ENCODE measurements around the gene ATP6V0C. TPM values are rescaled to one million over a fixed set of nuclear protein-coding genes. Genes with fewer than 3 reads are reported as not detected.

ATP6V0C gene
- total and polyA plus RNA-seq, 2 donors from 2014 or later: 303 to 520 TPM

DNA sequence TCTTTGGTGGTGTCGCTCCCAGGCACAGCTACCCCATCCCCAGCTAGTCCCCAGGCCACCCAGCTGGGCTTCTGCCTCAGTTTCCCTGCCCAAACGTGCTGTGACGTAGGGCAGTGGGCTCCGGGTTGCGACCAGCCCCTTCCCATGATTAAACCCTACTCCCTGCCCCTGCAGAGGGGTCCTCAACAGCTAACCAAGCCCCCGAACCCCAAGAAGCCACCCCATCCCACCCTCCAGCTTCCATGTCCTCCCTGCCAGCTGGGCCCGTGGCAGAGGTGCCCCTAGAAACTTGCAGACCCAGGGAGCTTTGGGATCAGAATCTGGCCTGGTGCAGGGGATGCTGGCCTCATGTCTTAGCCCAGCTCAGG is 43.5 kb upstream of the ATP6V0C start:
- Histone ChIP-seq H3K36me3 (ENCODE audit: control insufficient read depth in 2 of 3, insufficient read depth in 3 of 3, low read length in 3 of 3) (no peaks in the 10 kb centered on the region), H3K9me3 (ENCODE audit: control insufficient read depth in 2 of 3, insufficient read depth in 1 of 3, low read length in 3 of 3) (no peaks in the 10 kb centered on the region), H3K27me3 (ENCODE audit: control insufficient read depth, insufficient read depth, low read length) (no peaks in the 10 kb centered on the region), H3K4me1 (ENCODE audit: control insufficient read depth in 2 of 3, insufficient read depth in 2 of 3, low read depth in 1 of 3, low read length in 3 of 3) (peaks cover 0 to 30% (median 0%) of the 10 kb centered on the region in 3 donors), H3K4me3 (ENCODE audit: low read length in 3 of 3) (no peak overlapping the region), H3K9ac (ENCODE audit: low read length in 3 of 3) (no peak overlapping the region), H3K27ac (ENCODE audit: low read depth in 2 of 2, low read length in 2 of 2) (no peak overlapping the region)
- intact Hi-C loops (cut with DNase I): no loop called here
- TF ChIP-seq, protein P1, sequence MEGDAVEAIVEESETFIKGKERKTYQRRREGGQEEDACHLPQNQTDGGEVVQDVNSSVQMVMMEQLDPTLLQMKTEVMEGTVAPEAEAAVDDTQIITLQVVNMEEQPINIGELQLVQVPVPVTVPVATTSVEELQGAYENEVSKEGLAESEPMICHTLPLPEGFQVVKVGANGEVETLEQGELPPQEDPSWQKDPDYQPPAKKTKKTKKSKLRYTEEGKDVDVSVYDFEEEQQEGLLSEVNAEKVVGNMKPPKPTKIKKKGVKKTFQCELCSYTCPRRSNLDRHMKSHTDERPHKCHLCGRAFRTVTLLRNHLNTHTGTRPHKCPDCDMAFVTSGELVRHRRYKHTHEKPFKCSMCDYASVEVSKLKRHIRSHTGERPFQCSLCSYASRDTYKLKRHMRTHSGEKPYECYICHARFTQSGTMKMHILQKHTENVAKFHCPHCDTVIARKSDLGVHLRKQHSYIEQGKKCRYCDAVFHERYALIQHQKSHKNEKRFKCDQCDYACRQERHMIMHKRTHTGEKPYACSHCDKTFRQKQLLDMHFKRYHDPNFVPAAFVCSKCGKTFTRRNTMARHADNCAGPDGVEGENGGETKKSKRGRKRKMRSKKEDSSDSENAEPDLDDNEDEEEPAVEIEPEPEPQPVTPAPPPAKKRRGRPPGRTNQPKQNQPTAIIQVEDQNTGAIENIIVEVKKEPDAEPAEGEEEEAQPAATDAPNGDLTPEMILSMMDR (IDR thresholded peaks at IDR 0.05; ENCODE audit: borderline replicate concordance, extremely low read depth, insufficient read depth): no peak
- DNase-seq: no peak
- no peak for FAIRE-seq

DNA sequence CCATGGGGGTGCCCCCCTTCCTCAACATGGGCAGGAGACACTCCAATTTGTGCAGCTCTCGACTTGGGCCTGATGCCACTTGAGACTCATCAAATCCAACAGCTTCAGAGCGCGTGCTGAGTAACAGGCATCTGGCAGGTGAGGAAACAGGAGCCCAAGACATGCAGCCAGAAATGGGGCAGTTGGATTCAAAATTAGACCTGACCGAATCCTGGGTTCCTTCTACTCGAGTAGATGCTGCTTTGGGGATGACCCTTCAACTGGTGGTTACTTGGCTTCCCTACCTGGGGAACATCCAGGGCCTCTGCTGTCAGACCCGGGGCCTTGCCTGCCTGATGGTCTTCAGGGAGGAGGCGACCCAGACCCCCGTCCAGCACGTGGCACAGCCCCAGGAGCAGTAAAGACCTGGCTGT is 43.1 kb upstream of the ATP6V0C start:
- H3K27me3 ChIP-seq (ENCODE audit: control insufficient read depth, insufficient read depth, low read length): no peaks in the 10 kb centered on the region
- H3K36me3 ChIP-seq (ENCODE audit: control insufficient read depth in 2 of 3, insufficient read depth in 3 of 3, low read length in 3 of 3): no peaks in the 10 kb centered on the region
- no peak overlapping the region for H3K27ac ChIP-seq (ENCODE audit: low read depth in 2 of 2, low read length in 2 of 2)
- no peaks in the 10 kb centered on the region for H3K9me3 ChIP-seq (ENCODE audit: control insufficient read depth in 2 of 3, insufficient read depth in 1 of 3, low read length in 3 of 3)
- FAIRE-seq (no peak), DNase-seq (no peak)
- peaks cover 0 to 31% (median 0%) of the 10 kb centered on the region in 3 donors for H3K4me1 ChIP-seq (ENCODE audit: control insufficient read depth in 2 of 3, insufficient read depth in 2 of 3, low read depth in 1 of 3, low read length in 3 of 3)
- H3K4me3 ChIP-seq (ENCODE audit: low read length in 3 of 3): no peak overlapping the region
- TF ChIP-seq, protein P1 (IDR thresholded peaks at IDR 0.05; ENCODE audit: borderline replicate concordance, extremely low read depth, insufficient read depth): no peak
- no peak overlapping the region for H3K9ac ChIP-seq (ENCODE audit: low read length in 3 of 3)
- intact Hi-C loops (cut with DNase I): no loop called here

DNA sequence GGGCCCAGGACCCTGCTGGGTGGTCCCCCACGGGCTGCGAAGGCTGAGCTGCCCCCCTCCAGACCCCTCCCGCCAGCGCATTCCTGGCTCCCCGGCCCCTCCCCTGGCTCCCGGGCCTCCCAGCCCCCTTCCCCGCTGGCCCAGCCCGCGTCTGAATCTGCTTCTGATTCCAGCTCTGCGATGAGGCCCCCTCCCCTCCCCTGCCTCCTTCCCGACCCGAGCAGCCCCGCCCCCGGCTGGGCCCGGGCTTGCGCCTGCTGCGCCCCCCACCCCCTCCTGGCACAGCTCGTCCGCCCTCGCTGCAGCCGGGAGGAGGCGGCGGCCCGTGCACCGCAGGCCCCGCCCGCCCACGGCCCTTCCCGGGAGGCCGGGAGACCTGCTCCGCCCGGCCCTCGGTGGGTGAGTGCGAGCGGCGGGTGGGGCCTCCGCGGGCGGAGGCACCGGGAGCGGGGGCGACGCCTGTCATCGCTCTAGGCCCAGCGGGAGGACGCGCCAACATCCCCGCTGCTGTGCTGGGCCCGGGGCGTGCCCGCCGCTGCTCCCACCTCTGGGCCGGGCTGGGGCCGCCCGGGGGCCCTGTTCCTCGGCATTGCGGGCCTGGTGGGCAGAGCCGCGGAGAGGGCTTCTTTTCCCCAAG is 42.6 kb upstream of the ATP6V0C start, which contains the start of gene NTN3:
Gene NTN3, plus strand, starts transcription at position 282 of the 637 bp plus-strand sequence. CDS start 405 bp downstream, outside the sequence.
- no peak within 1 kb of the TSS for H3K9ac ChIP-seq (ENCODE audit: low read length in 3 of 3)
- no peaks in the 10 kb centered on the region for H3K36me3 ChIP-seq (ENCODE audit: control insufficient read depth in 2 of 3, insufficient read depth in 3 of 3, low read length in 3 of 3)
- H3K4me1 ChIP-seq (ENCODE audit: control insufficient read depth in 2 of 3, insufficient read depth in 2 of 3, low read depth in 1 of 3, low read length in 3 of 3): peaks cover 0 to 36% (median 0%) of the 10 kb centered on the region in 3 donors
- no peak within 1 kb of the TSS for H3K27ac ChIP-seq (ENCODE audit: low read depth in 2 of 2, low read length in 2 of 2)
- TF ChIP-seq, protein P1 (IDR thresholded peaks at IDR 0.05; ENCODE audit: borderline replicate concordance, extremely low read depth, insufficient read depth): no peak
- FAIRE-seq (no peak), DNase-seq (peak in 4 of 5 donors; percentile 83 to 93 (median 89))
- H3K9me3 ChIP-seq (ENCODE audit: control insufficient read depth in 2 of 3, insufficient read depth in 1 of 3, low read length in 3 of 3): no peaks in the 10 kb centered on the region
- intact Hi-C loops (cut with DNase I): no loop called here
- H3K4me3 ChIP-seq (ENCODE audit: low read length in 3 of 3): no peak within 1 kb of the TSS
- no peaks in the 10 kb centered on the region for H3K27me3 ChIP-seq (ENCODE audit: control insufficient read depth, insufficient read depth, low read length)
